ENCODE results near the gene DVL1. TPM values are rescaled to one million over a fixed set of nuclear protein-coding genes. Genes with fewer than 3 reads are reported as not detected.

The DVL1 gene
- total and polyA plus RNA-seq, 2 of the 13 experiments (the other 11 are each of a cell fraction or from before 2014, with no cell fraction given): 30.8 to 60.4 TPM

DNA sequence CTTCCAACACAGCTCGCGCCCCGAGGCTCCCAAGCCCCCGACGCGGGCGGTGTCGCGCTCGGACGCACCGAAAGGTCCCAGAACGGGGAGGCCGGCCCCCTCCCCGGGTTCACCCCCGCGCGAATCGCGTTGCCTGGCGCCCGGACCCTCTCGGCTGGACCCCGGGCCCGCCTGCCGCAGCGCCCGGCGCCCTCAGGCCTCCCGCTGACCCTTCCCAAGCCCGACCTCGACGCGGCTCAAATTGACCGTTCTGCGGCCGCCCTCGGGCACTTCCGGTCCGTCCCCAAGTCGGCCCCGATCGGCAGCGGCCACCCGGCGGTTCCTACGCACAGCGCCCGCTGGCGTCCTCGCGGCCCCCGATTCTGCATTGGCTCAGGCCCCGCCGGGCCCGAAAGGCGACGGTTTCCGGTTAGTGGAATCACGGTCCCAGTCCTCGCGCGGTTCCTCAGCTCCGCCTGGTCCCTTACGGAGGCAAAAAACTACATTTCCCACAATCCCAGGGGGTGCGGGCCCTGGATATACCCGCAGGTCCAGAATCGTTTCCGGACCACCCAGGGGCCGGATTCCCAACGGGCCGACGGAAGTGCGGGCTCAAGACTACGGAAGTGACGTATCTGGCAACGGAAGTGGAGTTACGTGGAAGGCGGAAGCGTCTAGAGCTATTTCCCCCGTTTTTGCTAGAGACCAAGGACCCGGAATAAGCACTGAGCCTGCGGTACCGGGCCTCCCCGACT lies 25.9 kb upstream of the DVL1 start, which contains the start of gene AURKAIP1 (continued):
- TF ChIP-seq AGO2 (optimal IDR thresholded peaks at IDR 0.05; ENCODE audit: low read depth, low read length): peak; percentile 18
- TF ChIP-seq, protein P1, sequence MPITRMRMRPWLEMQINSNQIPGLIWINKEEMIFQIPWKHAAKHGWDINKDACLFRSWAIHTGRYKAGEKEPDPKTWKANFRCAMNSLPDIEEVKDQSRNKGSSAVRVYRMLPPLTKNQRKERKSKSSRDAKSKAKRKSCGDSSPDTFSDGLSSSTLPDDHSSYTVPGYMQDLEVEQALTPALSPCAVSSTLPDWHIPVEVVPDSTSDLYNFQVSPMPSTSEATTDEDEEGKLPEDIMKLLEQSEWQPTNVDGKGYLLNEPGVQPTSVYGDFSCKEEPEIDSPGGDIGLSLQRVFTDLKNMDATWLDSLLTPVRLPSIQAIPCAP (CRISPR knock-in tag; IDR thresholded peaks at IDR 0.05; ENCODE audit: low read depth): no peak
- peak; percentile 73 for TF ChIP-seq BCL6 (CRISPR knock-in tag; IDR thresholded peaks at IDR 0.05)
- peak; percentile 91 for TF ChIP-seq ZNF510 (CRISPR knock-in tag; IDR thresholded peaks at IDR 0.05; ENCODE audit: low read depth)
- TF ChIP-seq TRIM24 (CRISPR knock-in tag; IDR thresholded peaks at IDR 0.05): no peak
- TF ChIP-seq ZNF777 (CRISPR knock-in tag; IDR thresholded peaks at IDR 0.05): peak; percentile 75
- no peak for TF ChIP-seq RAD51 (IDR thresholded peaks at IDR 0.05; ENCODE audit: borderline replicate concordance)
- no peak; the same call in 1 of the 2 replicates for TF ChIP-seq SP140L (CRISPR knock-in tag; IDR thresholded peaks at IDR 0.05; ENCODE audit: borderline replicate concordance)
- 0 out of 2 replicates have a peak, but pooled peaks have one; percentile 38 for TF ChIP-seq ZNF30 (CRISPR knock-in tag; IDR thresholded peaks at IDR 0.05)
- peak; percentile 99 for TF ChIP-seq ZNF747 (CRISPR knock-in tag; IDR thresholded peaks at IDR 0.05; ENCODE audit: borderline replicate concordance)
- peak; percentile 87 for TF ChIP-seq ZSCAN9 (CRISPR knock-in tag; IDR thresholded peaks at IDR 0.05; ENCODE audit: borderline replicate concordance)
- TF ChIP-seq JARID2 (CRISPR knock-in tag; IDR thresholded peaks at IDR 0.05; ENCODE audit: insufficient replicate concordance): no peak
- peak; percentile 82 for TF ChIP-seq REL (CRISPR knock-in tag; conservative IDR thresholded peaks at IDR 0.05)
- TF ChIP-seq ZNF230 (CRISPR knock-in tag; IDR thresholded peaks at IDR 0.05): no peak; the same call in 1 of the 2 replicates
- peak; percentile 90 for TF ChIP-seq DR1 (CRISPR knock-in tag; IDR thresholded peaks at IDR 0.05)
- TF ChIP-seq MAFG (CRISPR knock-in tag; IDR thresholded peaks at IDR 0.05): no peak
- TF ChIP-seq NR2F1 (CRISPR knock-in tag; IDR thresholded peaks at IDR 0.05): no peak; a peak in 1 of 4 replicates
- peak; percentile 86; the same call in 1 of the 2 replicates for TF ChIP-seq JUND (CRISPR knock-in tag; IDR thresholded peaks at IDR 0.05)
- peak; percentile 90 for TF ChIP-seq TAF1 (CRISPR knock-in tag; IDR thresholded peaks at IDR 0.05)
- TF ChIP-seq, protein P2, sequence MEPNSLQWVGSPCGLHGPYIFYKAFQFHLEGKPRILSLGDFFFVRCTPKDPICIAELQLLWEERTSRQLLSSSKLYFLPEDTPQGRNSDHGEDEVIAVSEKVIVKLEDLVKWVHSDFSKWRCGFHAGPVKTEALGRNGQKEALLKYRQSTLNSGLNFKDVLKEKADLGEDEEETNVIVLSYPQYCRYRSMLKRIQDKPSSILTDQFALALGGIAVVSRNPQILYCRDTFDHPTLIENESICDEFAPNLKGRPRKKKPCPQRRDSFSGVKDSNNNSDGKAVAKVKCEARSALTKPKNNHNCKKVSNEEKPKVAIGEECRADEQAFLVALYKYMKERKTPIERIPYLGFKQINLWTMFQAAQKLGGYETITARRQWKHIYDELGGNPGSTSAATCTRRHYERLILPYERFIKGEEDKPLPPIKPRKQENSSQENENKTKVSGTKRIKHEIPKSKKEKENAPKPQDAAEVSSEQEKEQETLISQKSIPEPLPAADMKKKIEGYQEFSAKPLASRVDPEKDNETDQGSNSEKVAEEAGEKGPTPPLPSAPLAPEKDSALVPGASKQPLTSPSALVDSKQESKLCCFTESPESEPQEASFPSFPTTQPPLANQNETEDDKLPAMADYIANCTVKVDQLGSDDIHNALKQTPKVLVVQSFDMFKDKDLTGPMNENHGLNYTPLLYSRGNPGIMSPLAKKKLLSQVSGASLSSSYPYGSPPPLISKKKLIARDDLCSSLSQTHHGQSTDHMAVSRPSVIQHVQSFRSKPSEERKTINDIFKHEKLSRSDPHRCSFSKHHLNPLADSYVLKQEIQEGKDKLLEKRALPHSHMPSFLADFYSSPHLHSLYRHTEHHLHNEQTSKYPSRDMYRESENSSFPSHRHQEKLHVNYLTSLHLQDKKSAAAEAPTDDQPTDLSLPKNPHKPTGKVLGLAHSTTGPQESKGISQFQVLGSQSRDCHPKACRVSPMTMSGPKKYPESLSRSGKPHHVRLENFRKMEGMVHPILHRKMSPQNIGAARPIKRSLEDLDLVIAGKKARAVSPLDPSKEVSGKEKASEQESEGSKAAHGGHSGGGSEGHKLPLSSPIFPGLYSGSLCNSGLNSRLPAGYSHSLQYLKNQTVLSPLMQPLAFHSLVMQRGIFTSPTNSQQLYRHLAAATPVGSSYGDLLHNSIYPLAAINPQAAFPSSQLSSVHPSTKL (CRISPR knock-in tag; IDR thresholded peaks at IDR 0.05): peak; percentile 81
- TF ChIP-seq KMT2A (CRISPR knock-in tag; IDR thresholded peaks at IDR 0.05): peak; percentile 98
- TF ChIP-seq CREM (IDR thresholded peaks at IDR 0.05): peak; percentile 98
- no peak; the same call in 1 of the 2 replicates for TF ChIP-seq CREM (CRISPR knock-in tag; IDR thresholded peaks at IDR 0.05)
- peak; percentile 36; the same call in 1 of the 2 replicates for TF ChIP-seq ZNF766 (CRISPR knock-in tag; IDR thresholded peaks at IDR 0.05; ENCODE audit: borderline replicate concordance)
- TF ChIP-seq KLF12 (CRISPR knock-in tag; IDR thresholded peaks at IDR 0.05; ENCODE audit: borderline replicate concordance): peak; percentile 86; the same call in 1 of the 2 replicates
- TF ChIP-seq EED (CRISPR knock-in tag; IDR thresholded peaks at IDR 0.05): peak; percentile 92; the same call in 1 of the 2 replicates
- peak; percentile 88 for TF ChIP-seq YY1 (IDR thresholded peaks at IDR 0.05; ENCODE audit: insufficient read depth, insufficient replicate concordance, low read depth, low read length)
- peak; percentile 88 for TF ChIP-seq ZNF430 (CRISPR knock-in tag; IDR thresholded peaks at IDR 0.05)

Data from HepG2 (cell line).